Neural cell (in vitro differentiated cells): ENCODE results near the gene PTOV1.

Experiments used
- EP300 ChIP-seq: fragments of 450-650 bp; conservative IDR thresholded peaks from 2 replicates; pipeline ENCODE4 v1.6.1; 2014; ENCODE audit warnings: antibody characterized with exemption, mild to moderate bottlenecking, moderate library complexity; ENCODE audit not compliant: poor library complexity, severe bottlenecking
- EZH2 ChIP-seq: fragments of 200-600, 300-800 bp; shearing (Covaris generic), sonication (generic); IDR thresholded peaks from 2 replicates; pipeline ENCODE4 v1.6.1; 2014; ENCODE audit warnings: antibody characterized with exemption, low read length, borderline replicate concordance, mild to moderate bottlenecking; ENCODE audit not compliant: insufficient read depth, poor library complexity, severe bottlenecking
- MXI1 ChIP-seq: fragments of 450-650 bp; conservative IDR thresholded peaks from 2 replicates; pipeline ENCODE4 v1.6.1; 2014; ENCODE audit warnings: antibody characterized with exemption, mild to moderate bottlenecking; ENCODE audit not compliant: poor library complexity, severe bottlenecking
- POLR2AphosphoS5 ChIP-seq: IDR thresholded peaks from 2 replicates; pipeline ENCODE4 v1.6.1; 2012
- RAD21 ChIP-seq: fragments of 450-650 bp; conservative IDR thresholded peaks from 2 replicates; pipeline ENCODE4 v1.6.1; 2014; ENCODE audit warnings: antibody characterized with exemption, mild to moderate bottlenecking, moderate library complexity
- REST ChIP-seq: IDR thresholded peaks from 2 replicates; pipeline ENCODE4 v1.6.1; 2012; ENCODE audit warnings: borderline replicate concordance
- SMC3 ChIP-seq: fragments of 450-650 bp; conservative IDR thresholded peaks from 2 replicates; pipeline ENCODE4 v1.6.1; 2014; ENCODE audit warnings: antibody characterized with exemption, mild to moderate bottlenecking, moderate library complexity; ENCODE audit not compliant: poor library complexity
- TF ChIP-seq, protein P1 (sequence below): fragments of 450-650 bp; IDR thresholded peaks from 2 replicates; pipeline ENCODE4 v1.5.1; 2014; ENCODE audit warnings: antibody characterized with exemption, mild to moderate bottlenecking, moderate library complexity; ENCODE audit not compliant: poor library complexity, severe bottlenecking

GRCh38 chr19:49863254-49863934 lies 12.4 kb downstream of the PTOV1 start:
- TF ChIP-seq, protein P1, sequence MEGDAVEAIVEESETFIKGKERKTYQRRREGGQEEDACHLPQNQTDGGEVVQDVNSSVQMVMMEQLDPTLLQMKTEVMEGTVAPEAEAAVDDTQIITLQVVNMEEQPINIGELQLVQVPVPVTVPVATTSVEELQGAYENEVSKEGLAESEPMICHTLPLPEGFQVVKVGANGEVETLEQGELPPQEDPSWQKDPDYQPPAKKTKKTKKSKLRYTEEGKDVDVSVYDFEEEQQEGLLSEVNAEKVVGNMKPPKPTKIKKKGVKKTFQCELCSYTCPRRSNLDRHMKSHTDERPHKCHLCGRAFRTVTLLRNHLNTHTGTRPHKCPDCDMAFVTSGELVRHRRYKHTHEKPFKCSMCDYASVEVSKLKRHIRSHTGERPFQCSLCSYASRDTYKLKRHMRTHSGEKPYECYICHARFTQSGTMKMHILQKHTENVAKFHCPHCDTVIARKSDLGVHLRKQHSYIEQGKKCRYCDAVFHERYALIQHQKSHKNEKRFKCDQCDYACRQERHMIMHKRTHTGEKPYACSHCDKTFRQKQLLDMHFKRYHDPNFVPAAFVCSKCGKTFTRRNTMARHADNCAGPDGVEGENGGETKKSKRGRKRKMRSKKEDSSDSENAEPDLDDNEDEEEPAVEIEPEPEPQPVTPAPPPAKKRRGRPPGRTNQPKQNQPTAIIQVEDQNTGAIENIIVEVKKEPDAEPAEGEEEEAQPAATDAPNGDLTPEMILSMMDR: no peak
- TF ChIP-seq MXI1 (no peak), EZH2 (no peak), RAD21 (no peak), SMC3 (no peak), REST (no peak), EP300 (no peak), POLR2AphosphoS5 (no peak)
